T-cell (primary cell): ENCODE results near the gene DCAF6. TPM values are rescaled to one million over a fixed set of nuclear protein-coding genes. Genes with fewer than 3 reads are reported as not detected.

Experiments
- ATAC-seq, 4 experiments: fragments of 200-7000 bp in 3 of 4; fragments of 150-1000 bp in 1 of 4; cut with Tn5 transposase; replicated peaks in 1 of 4; 1 replicate in 3 of 4; 2 replicates in 1 of 4; pipeline ENCODE4 v1.10.0; 2021; ENCODE audit warnings: moderate library complexity in 3 of 4, mild to moderate bottlenecking in 2 of 4, moderate number of reproducible peaks in 1 of 4
- CTCF ChIA-PET, 2 donors: fragments of 300-600 bp; sonication (Branson Sonifier 250); formaldehyde crosslinking; loops; one replicate each; lab custom pipeline; 2022; ENCODE audit warnings: antibody characterized with exemption in 2 of 2; lab: Charles Lee
- POLR2A ChIA-PET, 2 donors: fragments of 300-600 bp; sonication (Branson Sonifier 250); formaldehyde crosslinking; loops; one replicate each; lab custom pipeline; 2022; ENCODE audit warnings: antibody characterized with exemption in 2 of 2; lab: Charles Lee
- DNase-seq, 35 experiments: peaks; one replicate each; pipeline versions ENCODE4 v3.0.0 to v3.0.0-alpha.2; 2013 to 2023
- H3K27ac ChIP-seq: one replicate; pipeline ENCODE4 v1.5.1; 2013; ENCODE audit warnings: low read length
- H3K27me3 ChIP-seq, 2 experiments: replicated peaks in 1 of 2; 1 replicate in 1 of 2; 2 replicates in 1 of 2; pipeline versions ENCODE4 v1.6.1 to v1.7.0; 2013; ENCODE audit warnings: low read length in 1 of 2, mixed read lengths in 1 of 2; ENCODE audit not compliant: control insufficient read depth in 2 of 2, insufficient read depth in 2 of 2; ENCODE audit errors: extremely low read depth in 1 of 2
- H3K36me3 ChIP-seq, 2 donors: 1 replicate in 1 of 2; 2 replicates in 1 of 2; pipeline versions ENCODE4 v1.6.1 to v1.7.0; 2013; ENCODE audit warnings: low read length in 1 of 2; ENCODE audit not compliant: control insufficient read depth in 2 of 2, insufficient read depth in 1 of 2; ENCODE audit errors: extremely low read depth in 1 of 2
- H3K4me1 ChIP-seq, 2 experiments: 1 replicate in 1 of 2; 2 replicates in 1 of 2; pipeline versions ENCODE4 v1.6.1 to v1.7.0; 2013; ENCODE audit warnings: low read length in 2 of 2, mixed read lengths in 1 of 2; ENCODE audit not compliant: insufficient read depth in 2 of 2, control insufficient read depth in 1 of 2; ENCODE audit errors: extremely low read depth in 1 of 2
- H3K4me3 ChIP-seq, 2 donors: 1 replicate in 1 of 2; 2 replicates in 1 of 2; pipeline versions ENCODE4 v1.5.1 to v1.7.0; 2013; ENCODE audit warnings: mild to moderate bottlenecking in 2 of 2, low read length in 1 of 2, moderate library complexity in 1 of 2; ENCODE audit not compliant: control insufficient read depth in 1 of 2; ENCODE audit errors: extremely low read depth in 1 of 2
- H3K9me3 ChIP-seq: 2 replicates; pipeline ENCODE4 v1.7.0; 2013
- H3K27ac Mint-ChIP-seq, 2 donors: one replicate each; pipeline ENCODE4 v1.8.0; 2020 to 2021; ENCODE audit warnings: mild to moderate bottlenecking in 2 of 2, mixed read lengths in 2 of 2
- H3K27me3 Mint-ChIP-seq, 2 donors: one replicate each; pipeline ENCODE4 v1.8.0; 2021 to 2022; ENCODE audit warnings: mixed read lengths in 2 of 2
- H3K36me3 Mint-ChIP-seq: one replicate; pipeline ENCODE4 v1.8.0; 2021; ENCODE audit warnings: mixed read lengths
- H3K4me1 Mint-ChIP-seq, 3 donors: one replicate each; pipeline ENCODE4 v1.8.0; 2020 to 2022; ENCODE audit warnings: mixed read lengths in 3 of 3, mild to moderate bottlenecking in 1 of 3
- H3K4me3 Mint-ChIP-seq, 3 donors: one replicate each; pipeline ENCODE4 v1.8.0; 2020 to 2022; ENCODE audit warnings: mild to moderate bottlenecking in 3 of 3, mixed read lengths in 3 of 3, moderate library complexity in 3 of 3
- H3K9me3 Mint-ChIP-seq, 3 donors: one replicate each; pipeline ENCODE4 v1.8.0; 2020 to 2022; ENCODE audit warnings: mixed read lengths in 3 of 3
- WGBS: methylation state at CpG from one replicate; pipeline ENCODE4 v1.1.5; 2013; ENCODE audit warnings: missing lambda C conversion rate; ENCODE audit not compliant: insufficient coverage; 5-methylcytosine and 5-hydroxymethylcytosine counted together
- total RNA-seq, 35 experiments: library from RNA in 6 of 35; stranded (reverse) in 6 of 35; fragments of 120-200 nt in 1 of 35; gene quantifications; one replicate each; pipeline versions ENCODE4 v1.2.1 to v1.2.4 and lab custom pipeline; 2013 to 2026

DCAF6 gene
- total RNA-seq, 5 donors from 2014 or later (not counting 1 experiment from before 2014, with no cell fraction given) = 21.6 to 27.4 (median 26.9) TPM

- Histone ChIP-seq H3K27me3 (no peaks in the 10 kb centered on the region), H3K36me3 (peaks cover under 1 to 1% of the 10 kb centered on the region in 2 donors), H3K4me1 (no peaks in the 10 kb centered on the region), H3K9me3 (no peaks in the 10 kb centered on the region), H3K4me3 (no peak overlapping the region), H3K27ac (no peak overlapping the region)
- DNase-seq (no peak), ATAC-seq (no peak)
- 100% methylated on average over 1 of the region's 2 CpGs for WGBS
- no peak overlapping the region for H3K4me3 Mint-ChIP-seq
- no peak overlapping the region for H3K27ac Mint-ChIP-seq
- CTCF ChIA-PET = no interaction called here
- POLR2A ChIA-PET = interaction anchor here in 1 of 2 donors (0.7 kb wide), 1 partner anchor 28 kb away, joined by 4 read pairs; no protein-coding TSS in a partner anchor
- H3K36me3 Mint-ChIP-seq = peaks cover 3% of the 10 kb centered on the region
- no peaks in the 10 kb centered on the region for H3K4me1 Mint-ChIP-seq
- peaks cover 6 to 14% (median 10%) of the 10 kb centered on the region in 3 donors for H3K9me3 Mint-ChIP-seq
- H3K27me3 Mint-ChIP-seq = peaks cover 0 to 5% of the 10 kb centered on the region in 2 donors
Observed at GRCh38 chr1:167910530-167910929, 26.0 kb upstream of the DCAF6 start.

DNA sequence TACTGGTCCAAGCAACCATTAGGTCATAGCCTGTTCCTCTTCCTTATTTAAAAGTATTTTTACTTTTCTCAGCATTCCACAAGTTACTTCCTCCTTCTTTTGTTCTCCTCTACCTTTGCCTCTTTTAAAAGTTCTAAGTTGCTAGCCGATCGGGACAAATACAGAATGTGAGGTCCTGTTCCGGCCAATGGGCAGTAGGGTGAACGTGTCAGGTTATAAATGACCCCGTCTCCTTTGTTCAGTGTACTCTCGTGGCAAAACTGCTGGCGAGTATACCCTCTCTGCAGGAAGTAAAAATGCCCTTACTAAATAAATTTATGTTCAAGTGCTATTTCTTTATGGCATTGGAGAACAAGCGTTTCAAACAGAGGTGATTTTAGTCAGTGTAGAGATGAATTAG lies 25.1 kb upstream of the DCAF6 start:
- DNase-seq (no peak), ATAC-seq (no peak)
- H3K4me1 Mint-ChIP-seq = no peaks in the 10 kb centered on the region
- no peaks in the 10 kb centered on the region for H3K4me1 ChIP-seq
- peaks cover 5 to 7% of the 10 kb centered on the region in 2 donors for H3K36me3 ChIP-seq
- H3K4me3 Mint-ChIP-seq = no peak overlapping the region
- POLR2A ChIA-PET = no interaction called here
- H3K9me3 ChIP-seq = no peaks in the 10 kb centered on the region
- H3K27ac ChIP-seq = no peak overlapping the region
- H3K36me3 Mint-ChIP-seq = peaks cover 9% of the 10 kb centered on the region
- H3K9me3 Mint-ChIP-seq = peaks cover 6 to 14% (median 10%) of the 10 kb centered on the region in 3 donors
- H3K4me3 ChIP-seq = no peak overlapping the region
- H3K27me3 ChIP-seq = no peaks in the 10 kb centered on the region
- CTCF ChIA-PET = no interaction called here
- WGBS = 81% methylated on average over 5 of the region's 8 CpGs
- no peak overlapping the region for H3K27ac Mint-ChIP-seq
- H3K27me3 Mint-ChIP-seq = peaks cover 0 to 5% of the 10 kb centered on the region in 2 donors

- Histone ChIP-seq H3K4me3 (no peak overlapping the region), H3K27ac (no peak overlapping the region), H3K36me3 (peaks cover 5 to 7% of the 10 kb centered on the region in 2 donors), H3K4me1 (no peaks in the 10 kb centered on the region), H3K27me3 (no peaks in the 10 kb centered on the region), H3K9me3 (no peaks in the 10 kb centered on the region)
- ATAC-seq = no peak
- H3K36me3 Mint-ChIP-seq = peaks cover 16% of the 10 kb centered on the region
- no peak overlapping the region for H3K27ac Mint-ChIP-seq
- ChIA-PET POLR2A (no interaction called here), CTCF (no interaction called here)
- no peak overlapping the region for H3K4me3 Mint-ChIP-seq
- 100% methylated on average over 2 of the region's 7 CpGs for WGBS
- H3K9me3 Mint-ChIP-seq = peaks cover 6 to 14% (median 10%) of the 10 kb centered on the region in 3 donors
- H3K4me1 Mint-ChIP-seq = no peaks in the 10 kb centered on the region
- H3K27me3 Mint-ChIP-seq = peaks cover 0 to 5% of the 10 kb centered on the region in 2 donors
- no peak for DNase-seq
Observed at GRCh38 chr1:167912294-167912693, 24.2 kb upstream of the DCAF6 start.

DNA sequence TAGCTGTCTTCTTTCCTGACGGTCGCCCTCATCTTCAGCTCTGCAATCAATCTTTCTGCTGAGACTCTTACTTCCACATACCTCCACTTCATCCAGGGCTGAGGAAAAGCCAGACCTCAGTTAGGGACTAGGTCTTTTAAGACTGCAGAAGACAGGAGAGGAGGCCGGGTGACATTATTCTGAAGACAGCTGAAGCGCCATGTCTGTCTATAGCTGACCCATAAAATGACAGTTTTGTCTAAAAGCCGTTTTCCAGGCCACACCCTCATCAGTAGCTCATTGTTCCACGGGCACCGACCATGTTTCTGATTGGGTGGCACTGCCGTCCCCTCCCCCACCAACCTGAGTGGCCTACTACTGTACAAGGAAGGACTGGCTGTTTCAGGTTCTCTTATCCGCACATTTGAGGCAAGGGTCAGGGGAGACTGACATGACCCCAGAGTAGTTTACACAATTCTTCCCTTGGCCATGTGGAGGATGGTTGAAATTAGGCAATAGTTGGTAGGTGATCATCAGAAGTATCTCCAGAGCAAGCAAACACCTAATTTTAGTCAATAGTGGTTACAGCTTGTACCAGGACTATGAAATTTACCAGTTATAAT lies 22.5 kb upstream of the DCAF6 start, which contains the start of gene ADCY10:
Gene ADCY10, minus strand, starts transcription at position 240 of the 602 bp plus-strand sequence. CDS start 8,994 bp downstream, outside the sequence.
- H3K36me3 ChIP-seq = peaks cover 7 to 14% of the 10 kb centered on the region in 2 donors
- 85% methylated on average over 5 of the region's 9 CpGs for WGBS

DNA sequence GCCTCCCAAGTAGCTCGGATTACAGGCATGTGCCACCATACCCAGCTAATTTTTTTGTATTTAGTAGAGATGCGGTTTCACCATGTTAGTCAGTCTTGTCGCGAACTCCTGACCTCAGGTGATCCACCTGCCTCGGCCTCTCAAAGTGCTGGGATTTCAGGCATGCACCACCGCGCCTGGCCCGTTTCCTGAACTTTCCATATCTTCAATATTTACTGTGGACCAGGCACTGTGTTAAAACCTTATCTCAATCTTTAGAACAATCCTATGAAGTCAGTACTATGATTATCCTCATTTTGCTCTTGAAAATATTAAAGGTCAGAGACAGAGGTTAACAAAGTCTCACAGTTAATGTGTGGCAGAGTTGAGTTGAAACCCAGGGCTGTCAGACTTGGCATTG lies 20.9 kb upstream of the DCAF6 start:
- ChIA-PET POLR2A (interaction anchor here in 1 of 2 donors (0.6 kb wide), 1 partner anchor 125 kb away, joined by 5 read pairs; no protein-coding TSS in a partner anchor), CTCF (no interaction called here)
- ATAC-seq (no peak), DNase-seq (no peak)
- H3K27ac ChIP-seq = no peak overlapping the region
- H3K36me3 Mint-ChIP-seq = peaks cover 29% of the 10 kb centered on the region
- H3K9me3 ChIP-seq = no peaks in the 10 kb centered on the region
- H3K4me1 ChIP-seq = no peaks in the 10 kb centered on the region
- no peaks in the 10 kb centered on the region for H3K27me3 ChIP-seq
- H3K4me3 ChIP-seq = no peak overlapping the region
- no peaks in the 10 kb centered on the region for H3K27me3 Mint-ChIP-seq
- no peak overlapping the region for H3K27ac Mint-ChIP-seq
- peaks cover 7 to 18% of the 10 kb centered on the region in 2 donors for H3K36me3 ChIP-seq
- 100% methylated on average over 4 of the region's 8 CpGs for WGBS
- H3K9me3 Mint-ChIP-seq = no peaks in the 10 kb centered on the region
- no peaks in the 10 kb centered on the region for H3K4me1 Mint-ChIP-seq
- H3K4me3 Mint-ChIP-seq = no peak overlapping the region

More for the DNA sequence above, 22.5 kb upstream of the DCAF6 start, which contains the start of gene ADCY10:
- no peak within 1 kb of the TSS for H3K27ac ChIP-seq
- peaks cover 0 to 5% of the 10 kb centered on the region in 2 donors for H3K27me3 Mint-ChIP-seq
- no peak for DNase-seq
- H3K4me1 Mint-ChIP-seq = no peaks in the 10 kb centered on the region
- no peak within 1 kb of the TSS for H3K4me3 ChIP-seq
- ChIA-PET POLR2A (interaction anchor here in 1 of 2 donors (0.8 kb wide), 1 partner anchor 103 kb away, joined by 3 read pairs; no protein-coding TSS in a partner anchor), CTCF (interaction anchor here in 1 of 2 donors (0.8 kb wide), 1 partner anchor 10 kb away, joined by 4 read pairs; no protein-coding TSS in a partner anchor)
- H3K9me3 Mint-ChIP-seq = peaks cover 6 to 10% (median 10%) of the 10 kb centered on the region in 3 donors
- no peaks in the 10 kb centered on the region for H3K4me1 ChIP-seq
- H3K4me3 Mint-ChIP-seq = no peak within 1 kb of the TSS
- peaks cover 22% of the 10 kb centered on the region for H3K36me3 Mint-ChIP-seq
- no peak for ATAC-seq
- H3K9me3 ChIP-seq = no peaks in the 10 kb centered on the region
- no peak within 1 kb of the TSS for H3K27ac Mint-ChIP-seq
- no peaks in the 10 kb centered on the region for H3K27me3 ChIP-seq

DNA sequence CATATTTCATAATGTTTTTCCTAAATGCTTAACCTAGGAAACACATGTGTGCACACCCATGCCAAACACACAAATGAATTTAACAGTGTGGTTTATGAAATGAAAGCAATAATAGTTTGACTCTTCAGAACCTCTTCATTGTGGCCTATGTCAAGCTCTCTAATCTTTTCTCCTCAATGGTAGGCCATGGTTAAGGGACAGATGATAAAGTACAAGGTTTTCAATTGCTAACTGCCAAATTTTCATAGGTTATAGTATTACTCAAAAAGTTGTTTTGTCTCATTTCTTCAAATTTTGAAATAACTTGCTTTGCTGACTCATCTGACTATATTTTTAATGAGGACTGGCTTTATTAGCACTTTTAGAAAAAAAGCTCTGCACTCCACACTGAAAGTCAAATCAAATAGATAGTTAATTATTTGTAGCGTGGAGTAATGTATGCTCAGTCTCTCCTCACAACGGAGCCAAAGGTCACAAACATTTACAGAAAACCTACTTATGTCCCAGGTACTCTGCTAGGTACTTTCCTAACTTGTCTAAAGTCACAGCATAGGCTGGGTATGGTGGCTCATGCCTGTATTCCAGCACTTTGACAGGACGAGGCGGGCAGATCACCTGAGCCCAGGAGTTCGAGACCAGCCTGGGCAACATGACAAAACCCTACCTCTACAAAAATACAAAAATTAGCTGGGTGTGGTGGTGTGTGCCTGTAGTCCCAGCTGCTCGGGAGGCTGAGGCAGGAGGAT lies 19.5 kb upstream of the DCAF6 start:
- ChIA-PET CTCF (no interaction called here), POLR2A (no interaction called here)
- H3K27ac ChIP-seq = no peak overlapping the region
- ATAC-seq = no peak
- DNase-seq = no peak
- peaks cover 7 to 18% of the 10 kb centered on the region in 2 donors for H3K36me3 ChIP-seq
- WGBS = no CpG with 5 or more reads among the region's 6 CpGs
- H3K4me1 Mint-ChIP-seq = peaks cover 0 to 1% (median 0%) of the 10 kb centered on the region in 3 donors
- no peaks in the 10 kb centered on the region for H3K27me3 ChIP-seq
- H3K9me3 ChIP-seq = no peaks in the 10 kb centered on the region
- H3K4me1 ChIP-seq = no peaks in the 10 kb centered on the region
- no peak overlapping the region for H3K4me3 Mint-ChIP-seq
- no peak overlapping the region for H3K4me3 ChIP-seq
- H3K27ac Mint-ChIP-seq = no peak overlapping the region
- H3K9me3 Mint-ChIP-seq = no peaks in the 10 kb centered on the region
- peaks cover 29% of the 10 kb centered on the region for H3K36me3 Mint-ChIP-seq
- no peaks in the 10 kb centered on the region for H3K27me3 Mint-ChIP-seq
